Tibial artery (tissue), 4 donors: Measurements from ENCODE around the gene HACE1.
"Not testable (repeated sequence)": the region's sequence is repeated elsewhere in the genome, so short reads cannot be mapped to it uniquely, and the experiment has no call there.

Experiments
- DNase-seq, 2 donors: peaks; one replicate each; pipeline ENCODE4 v3.0.0-alpha.2; 2019
- H3K27ac ChIP-seq, 2 donors: fragments of 200-600 bp; sonication (generic) in 1 of 2; 1 replicate in 1 of 2; 2 replicates in 1 of 2; pipeline ENCODE4 v1.5.1; 2018 to 2019; ENCODE audit warnings: mild to moderate bottlenecking in 1 of 2
- H3K27me3 ChIP-seq, 2 donors: fragments of 200-600 bp; sonication (generic) in 1 of 2; one replicate each; pipeline versions ENCODE4 v1.5.1 to v1.6.0; 2016 to 2019
- H3K36me3 ChIP-seq, 3 donors: fragments of 200-600 bp; sonication (generic) in 2 of 3; one replicate each; pipeline ENCODE4 v1.5.1; 2016 to 2019; ENCODE audit warnings: mild to moderate bottlenecking in 2 of 3
- H3K4me1 ChIP-seq, 4 donors: fragments of 200-600 bp; sonication (generic) in 2 of 4; 1 replicate in 3 of 4; 2 replicates in 1 of 4; pipeline ENCODE4 v1.5.1; 2016 to 2019
- H3K4me3 ChIP-seq, 2 donors: fragments of 200-600 bp; sonication (generic) in 1 of 2; 1 replicate in 1 of 2; 2 replicates in 1 of 2; pipeline ENCODE4 v1.5.1; 2018 to 2019; ENCODE audit warnings: mild to moderate bottlenecking in 2 of 2
- H3K9me3 ChIP-seq, 3 donors: fragments of 200-600 bp; sonication (generic) in 1 of 3; one replicate each; pipeline ENCODE4 v1.5.1; 2016 to 2019
- CTCF ChIP-seq, 2 experiments: fragments of 200-600 bp in 1 of 2; fragments of 450-650 bp in 1 of 2; IDR thresholded peaks; one replicate each; pipeline ENCODE4 v1.5.1; 2017 to 2019; ENCODE audit warnings: antibody characterized with exemption in 2 of 2, mild to moderate bottlenecking in 1 of 2, moderate library complexity in 1 of 2
- intact Hi-C: fragments of 100-400 bp; cut with DNase I; formaldehyde crosslinking; loops from one replicate; pipeline ENCODE4 v1.15.0; 2023; ENCODE audit warnings: low total_unique reads

The HACE1 gene

DNA sequence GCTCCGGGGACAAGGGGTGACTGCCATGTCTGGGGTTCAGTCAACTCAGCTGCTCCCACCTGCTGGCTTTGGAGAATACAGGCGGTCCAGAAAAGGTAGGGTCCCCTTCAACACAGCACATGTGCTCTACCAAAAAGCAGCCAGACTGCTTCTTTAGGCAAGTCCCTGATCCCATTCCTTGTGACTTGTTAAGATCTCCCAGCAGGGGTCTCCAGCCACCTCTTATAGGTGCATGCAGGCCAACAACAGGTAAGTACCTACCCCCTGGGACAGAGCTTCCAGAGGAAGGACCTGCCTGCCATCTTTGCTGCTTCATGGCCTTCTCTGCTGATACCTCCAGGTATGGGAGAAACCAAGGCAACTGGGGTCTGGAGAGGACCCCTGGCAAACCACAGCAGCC, 106.5 kb downstream of the HACE1 start:
- H3K27me3 ChIP-seq, result no peaks in the 10 kb centered on the region
- intact Hi-C loops, result no loop called here
- no peak overlapping the region for H3K4me3 ChIP-seq
- H3K4me1 ChIP-seq, result no peaks in the 10 kb centered on the region
- H3K36me3 ChIP-seq, result peaks cover 32 to 48% (median 41%) of the 10 kb centered on the region in 3 donors
- H3K27ac ChIP-seq, result no peak overlapping the region
- TF ChIP-seq CTCF (IDR thresholded peaks at IDR 0.05), result no peak
- H3K9me3 ChIP-seq, result peaks cover 4 to 28% (median 7%) of the 10 kb centered on the region in 3 donors
- DNase-seq, result no peak

DNA sequence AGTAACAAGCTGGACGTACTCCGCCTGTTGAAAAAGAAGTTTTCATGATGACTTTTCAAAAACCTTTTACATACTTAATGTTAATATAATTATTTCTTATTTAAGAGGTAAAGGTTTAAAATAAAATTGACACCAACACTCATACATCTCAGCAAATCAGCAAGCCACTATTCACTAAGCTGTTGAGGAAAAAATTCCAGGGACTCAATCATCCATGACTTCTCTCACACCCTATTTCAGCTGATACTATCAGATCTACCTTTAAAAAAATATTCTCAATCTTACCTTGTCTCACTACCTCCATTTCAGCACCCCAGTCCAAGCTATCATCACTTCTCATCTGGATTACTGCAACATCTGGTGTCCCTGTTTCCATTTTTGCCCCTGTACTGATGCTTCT, 109.3 kb downstream of the HACE1 start:
- Histone ChIP-seq H3K4me3 (no peak overlapping the region), H3K9me3 (peaks cover 4 to 8% (median 7%) of the 10 kb centered on the region in 3 donors), H3K27me3 (no peaks in the 10 kb centered on the region), H3K36me3 (peaks cover 18 to 43% (median 35%) of the 10 kb centered on the region in 3 donors), H3K4me1 (no peaks in the 10 kb centered on the region), H3K27ac (no peak overlapping the region)
- TF ChIP-seq CTCF (IDR thresholded peaks at IDR 0.05), result no peak
- intact Hi-C loops, result no loop called here
- DNase-seq, result no peak

- intact Hi-C loops, H3K9me3 ChIP-seq, H3K27ac ChIP-seq: not testable (repeated sequence)
These were observed 120.6 kb downstream of the HACE1 start for GRCh38 chr6:104739124-104739523.

GRCh38 chr6:104737567-104737966, 122.2 kb downstream of the HACE1 start:
- H3K27me3 ChIP-seq, H3K27ac ChIP-seq, intact Hi-C loops, H3K9me3 ChIP-seq, H3K4me3 ChIP-seq, H3K4me1 ChIP-seq: not testable (repeated sequence)
- DNase-seq, result peak in 1 of 2 donors; percentile 23
- H3K36me3 ChIP-seq, result peaks cover 3 to 10% (median 5%) of the 10 kb centered on the region in 3 donors

More at GRCh38 chr6:104739124-104739523, 120.6 kb downstream of the HACE1 start:
- H3K4me1 ChIP-seq, H3K4me3 ChIP-seq, DNase-seq, H3K27me3 ChIP-seq, H3K36me3 ChIP-seq: not testable (repeated sequence)

DNA sequence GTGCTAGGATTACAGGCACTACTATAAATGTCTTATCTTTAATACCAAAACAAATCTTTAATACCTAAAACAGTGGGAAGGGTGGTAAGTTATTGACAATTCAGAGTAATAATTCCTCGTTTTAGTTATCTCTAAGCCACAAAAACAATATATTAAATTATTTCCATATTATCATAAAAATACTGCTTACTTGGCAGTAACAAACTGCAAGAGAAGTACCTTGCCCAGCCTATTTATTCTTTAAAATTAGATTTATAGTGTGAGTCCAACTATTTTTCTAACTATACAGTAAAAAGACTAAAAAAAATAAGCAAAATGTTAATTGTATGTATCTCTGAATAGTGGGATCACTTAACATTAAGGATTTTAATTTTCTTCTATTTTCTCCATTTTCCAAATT, 123.2 kb downstream of the HACE1 start:
- no peak overlapping the region for H3K27ac ChIP-seq
- H3K4me3 ChIP-seq, result no peak overlapping the region
- H3K4me1 ChIP-seq, result no peaks in the 10 kb centered on the region
- TF ChIP-seq CTCF (IDR thresholded peaks at IDR 0.05), result no peak
- no peaks in the 10 kb centered on the region for H3K9me3 ChIP-seq
- H3K36me3 ChIP-seq, result peaks cover 4 to 10% (median 5%) of the 10 kb centered on the region in 3 donors
- intact Hi-C loops, result no loop called here
- no peaks in the 10 kb centered on the region for H3K27me3 ChIP-seq
- no peak for DNase-seq

GRCh38 chr6:104730450-104730849, 129.3 kb downstream of the HACE1 start:
- H3K36me3 ChIP-seq, result peaks cover 5 to 10% (median 8%) of the 10 kb centered on the region in 3 donors
- no peaks in the 10 kb centered on the region for H3K27me3 ChIP-seq
- intact Hi-C loops, result no loop called here

More at GRCh38 chr6:104730450-104730849, 129.3 kb downstream of the HACE1 start:
- no peak for TF ChIP-seq CTCF (IDR thresholded peaks at IDR 0.05)
- no peak overlapping the region for H3K4me3 ChIP-seq
- no peak for DNase-seq
- no peak overlapping the region for H3K27ac ChIP-seq
- H3K9me3 ChIP-seq, result no peaks in the 10 kb centered on the region
- H3K4me1 ChIP-seq, result no peaks in the 10 kb centered on the region
